ENCODE data around the gene FRMD6.

- TF ChIP-seq CTCF (IDR thresholded peaks at IDR 0.05 in 2 of 3, conservative IDR thresholded peaks at IDR 0.05 in 1 of 3; ENCODE audit: control insufficient read depth in 2 of 3, extremely low read depth in 1 of 3, insufficient read depth in 1 of 3, low read depth in 3 of 3, low read length in 3 of 3) (no peak), ZBTB33 (IDR thresholded peaks at IDR 0.05) (no peak), NFYA (IDR thresholded peaks at IDR 0.05; ENCODE audit: borderline replicate concordance, low read depth, low read length) (no peak), EP300 (IDR thresholded peaks at IDR 0.05; ENCODE audit: borderline replicate concordance in 1 of 2, control insufficient read depth in 1 of 2, low read depth in 2 of 2, low read length in 2 of 2) (no peak), MTA3 (IDR thresholded peaks at IDR 0.05; ENCODE audit: borderline replicate concordance, low read length) (no peak), ZZZ3 (IDR thresholded peaks at IDR 0.05; ENCODE audit: control insufficient read depth, insufficient read length, low read depth) (no peak), CBX5 (IDR thresholded peaks at IDR 0.05; ENCODE audit: low read depth) (no peak), TARDBP (IDR thresholded peaks at IDR 0.05; ENCODE audit: borderline replicate concordance) (no peak), CHD4 (IDR thresholded peaks at IDR 0.05) (no peak)
Measured at GRCh38 chr14:51692646-51693045, 40.9 kb downstream of the FRMD6 start.
